Esophagus muscularis mucosa (tissue), 4 donors: Measurements from ENCODE around the gene GAMT. TPM values are rescaled to one million over a fixed set of nuclear protein-coding genes. Genes with fewer than 3 reads are reported as not detected.

Source experiments
- DNase-seq: peaks from one replicate; pipeline ENCODE4 v3.0.0-alpha.2; 2017; ENCODE audit errors: extremely low spot score
- H3K27ac ChIP-seq, 4 donors: fragments of 200-600 bp; sonication (generic); replicated peaks in 1 of 4; 1 replicate in 3 of 4; 2 replicates in 1 of 4; pipeline ENCODE4 v1.5.1; 2016 to 2019; ENCODE audit warnings: mild to moderate bottlenecking in 1 of 4
- H3K27me3 ChIP-seq, 4 donors: fragments of 200-600 bp; sonication (generic); one replicate each; pipeline versions ENCODE4 v1.5.1 to v1.6.0; 2016 to 2019
- H3K36me3 ChIP-seq, 4 donors: fragments of 200-600 bp; sonication (generic); one replicate each; pipeline ENCODE4 v1.5.1; 2016 to 2019
- H3K4me1 ChIP-seq, 4 donors: fragments of 200-600 bp; sonication (generic); one replicate each; pipeline ENCODE4 v1.5.1; 2016 to 2019
- H3K4me3 ChIP-seq, 4 donors: fragments of 200-600 bp; sonication (generic); 1 replicate in 2 of 4; 2 replicates in 2 of 4; pipeline ENCODE4 v1.5.1; 2016 to 2019; ENCODE audit warnings: mild to moderate bottlenecking in 4 of 4, moderate library complexity in 1 of 4
- H3K9me3 ChIP-seq, 4 donors: fragments of 200-600 bp; sonication (generic); 1 replicate in 3 of 4; 2 replicates in 1 of 4; pipeline ENCODE4 v1.5.1; 2016 to 2019
- CTCF ChIP-seq, 3 experiments: fragments of 200-600 bp in 2 of 3; fragments of 450-650 bp in 1 of 3; sonication (generic) in 2 of 3; IDR thresholded peaks; one replicate each; pipeline ENCODE4 v1.5.1; 2017 to 2019; ENCODE audit warnings: antibody characterized with exemption in 3 of 3, mild to moderate bottlenecking in 2 of 3, moderate library complexity in 1 of 3
- EP300 ChIP-seq: sonication (generic); formaldehyde crosslinking; IDR thresholded peaks from one replicate; pipeline ENCODE4 v1.6.1; 2017; ENCODE audit warnings: antibody characterized with exemption
- POLR2A ChIP-seq: fragments of 450-650 bp; IDR thresholded peaks from one replicate; pipeline ENCODE4 v1.6.1; 2017; ENCODE audit warnings: antibody characterized with exemption, moderate library complexity, mild to moderate bottlenecking, low read depth
- POLR2AphosphoS5 ChIP-seq, 2 donors: sonication (generic); formaldehyde crosslinking; IDR thresholded peaks; one replicate each; pipeline ENCODE4 v1.6.1; 2017; ENCODE audit warnings: antibody characterized with exemption in 2 of 2
- WGBS: methylation state at CpG from one replicate; pipeline ENCODE4 v1.1.5; 2018; 5-methylcytosine and 5-hydroxymethylcytosine counted together
- intact Hi-C: fragments of 100-400 bp; cut with DNase I; formaldehyde crosslinking; loops from one replicate; pipeline ENCODE4 v1.15.1; 2023
- total RNA-seq, 4 donors: library from RNA; depleted of rRNA; stranded (reverse); fragments of >200 nt; gene quantifications; one replicate each; pipeline versions ENCODE4 v1.1.0 to v1.2.1, GENCODE V29; 2016

Gene GAMT
- total RNA-seq, 4 donors from 2014 or later, result 5.8 to 13.4 (median 11.9) TPM

GRCh38 chr19:1426736-1427135 is 25.4 kb upstream of the GAMT start:
- Histone ChIP-seq H3K9me3 (no peaks in the 10 kb centered on the region), H3K27ac (no peak overlapping the region), H3K36me3 (peaks cover 62 to 99% (median 95%) of the 10 kb centered on the region in 4 donors), H3K4me1 (peaks cover 0 to 12% (median 0%) of the 10 kb centered on the region in 4 donors), H3K27me3 (no peaks in the 10 kb centered on the region), H3K4me3 (no peak overlapping the region)
- intact Hi-C loops, result no loop called here
- 79% methylated on average over 8 of the region's 9 CpGs for WGBS
- no peak for DNase-seq
- no peak for TF ChIP-seq POLR2AphosphoS5 (IDR thresholded peaks at IDR 0.05)
- no peak for TF ChIP-seq POLR2A
- no peak for TF ChIP-seq CTCF (IDR thresholded peaks at IDR 0.05)
- no peak for TF ChIP-seq EP300

GRCh38 chr19:1425902-1426301 is 24.6 kb upstream of the GAMT start:
- no peak overlapping the region for H3K4me3 ChIP-seq
- TF ChIP-seq POLR2A (no peak), CTCF (IDR thresholded peaks at IDR 0.05) (no peak), POLR2AphosphoS5 (IDR thresholded peaks at IDR 0.05) (no peak), EP300 (no peak)
- 100% methylated on average over 3 of the region's 14 CpGs for WGBS
- no peaks in the 10 kb centered on the region for H3K9me3 ChIP-seq
- intact Hi-C loops, result no loop called here
- peaks cover 55 to 99% (median 95%) of the 10 kb centered on the region in 4 donors for H3K36me3 ChIP-seq
- DNase-seq, result no peak
- no peaks in the 10 kb centered on the region for H3K27me3 ChIP-seq
- peaks cover 0 to 12% (median 0%) of the 10 kb centered on the region in 4 donors for H3K4me1 ChIP-seq
- H3K27ac ChIP-seq, result no peak overlapping the region

DNA sequence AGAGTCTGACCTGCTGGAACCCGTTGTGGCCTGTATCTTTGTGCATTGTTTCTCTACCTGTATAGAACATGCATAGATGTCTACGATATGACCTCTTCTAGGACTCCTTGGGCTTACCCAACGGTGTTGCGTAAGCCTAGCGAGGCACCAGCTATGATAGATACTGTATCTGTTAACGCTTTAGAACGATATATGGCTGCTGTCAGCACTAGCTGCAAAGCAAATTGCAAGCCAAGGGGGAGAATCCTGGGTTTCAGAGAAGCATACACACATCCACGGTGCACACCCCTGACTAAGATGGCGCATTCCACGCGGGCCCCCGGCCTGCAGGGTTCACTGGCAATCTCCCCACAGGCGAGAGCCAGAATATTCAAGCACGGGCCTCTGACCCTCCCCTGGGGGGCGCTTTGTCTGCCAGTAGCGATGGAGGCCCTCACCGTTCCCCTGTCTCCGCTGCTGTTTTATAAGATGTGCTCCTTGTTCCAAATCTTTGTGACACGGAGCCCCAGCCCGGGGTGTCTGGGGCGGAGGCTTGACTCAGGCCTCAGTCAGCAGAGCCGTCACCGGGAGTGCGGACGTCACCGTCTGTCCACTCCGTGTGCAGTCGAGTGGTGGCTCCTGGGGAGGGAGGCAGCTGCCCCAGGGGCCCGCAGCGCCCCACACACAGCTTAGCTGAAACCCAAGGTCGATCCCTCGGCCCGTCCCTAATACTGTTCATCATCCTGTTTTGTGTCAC is 23.9 kb upstream of the GAMT start:
- Histone ChIP-seq H3K36me3 (peaks cover 50 to 99% (median 95%) of the 10 kb centered on the region in 4 donors), H3K27ac (no peak overlapping the region), H3K9me3 (no peaks in the 10 kb centered on the region), H3K27me3 (no peaks in the 10 kb centered on the region), H3K4me3 (no peak overlapping the region), H3K4me1 (peaks cover 0 to 10% (median 0%) of the 10 kb centered on the region in 4 donors)
- TF ChIP-seq EP300, result no peak
- no peak for TF ChIP-seq POLR2A
- no peak for TF ChIP-seq CTCF (IDR thresholded peaks at IDR 0.05)
- TF ChIP-seq POLR2AphosphoS5 (IDR thresholded peaks at IDR 0.05), result no peak
- intact Hi-C loops, result no loop called here
- no peak for DNase-seq
- WGBS, result 90% methylated on average over 30 of the region's 33 CpGs

DNA sequence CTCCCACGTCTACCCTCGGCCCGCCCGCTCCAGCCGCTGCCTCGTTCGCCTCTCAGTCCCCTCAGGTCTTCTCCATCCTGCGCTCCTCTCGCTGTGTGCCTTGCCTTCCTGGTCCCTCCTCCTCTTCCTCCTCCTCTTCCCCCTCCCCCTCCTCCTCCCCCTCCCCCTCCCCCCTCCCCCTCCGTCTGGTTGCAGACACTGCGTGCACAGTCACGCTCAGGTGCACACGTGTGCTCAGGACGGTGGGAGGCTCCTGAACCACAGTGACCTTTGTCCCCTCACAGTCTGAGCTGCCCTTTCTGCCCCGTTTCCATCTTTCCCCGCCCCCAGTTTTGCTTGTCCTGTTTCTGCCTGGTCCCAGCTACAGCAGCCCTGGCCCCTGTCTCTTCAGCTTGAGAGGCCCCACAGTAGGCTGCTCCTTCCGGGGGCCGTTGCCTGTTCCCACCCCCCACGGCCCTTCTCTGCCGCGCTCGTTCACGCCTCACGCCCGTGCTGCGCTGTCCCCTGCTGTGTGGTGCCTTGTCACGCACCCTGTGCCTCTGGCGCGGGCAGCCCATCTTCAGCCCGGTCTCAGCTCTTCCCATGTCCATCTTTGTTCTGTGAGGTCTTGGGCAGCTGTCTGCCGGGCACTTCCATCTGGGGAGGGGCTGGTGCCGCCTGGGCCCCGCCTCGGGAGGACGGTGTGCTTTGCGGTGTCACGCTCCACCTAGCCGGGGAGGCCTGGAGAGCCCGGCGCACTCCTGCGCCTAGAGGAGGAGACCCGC is 23.0 kb upstream of the GAMT start:
- no peaks in the 10 kb centered on the region for H3K9me3 ChIP-seq
- DNase-seq, result no peak
- TF ChIP-seq CTCF (IDR thresholded peaks at IDR 0.05) (no peak), EP300 (no peak), POLR2AphosphoS5 (IDR thresholded peaks at IDR 0.05) (no peak), POLR2A (no peak)
- peaks cover 0 to 4% (median 0%) of the 10 kb centered on the region in 4 donors for H3K4me1 ChIP-seq
- 86% methylated on average over 35 of the region's 42 CpGs for WGBS
- H3K27ac ChIP-seq, result no peak overlapping the region
- peaks cover 47 to 99% (median 91%) of the 10 kb centered on the region in 4 donors for H3K36me3 ChIP-seq
- intact Hi-C loops, result no loop called here
- no peaks in the 10 kb centered on the region for H3K27me3 ChIP-seq
- no peak overlapping the region for H3K4me3 ChIP-seq
